Epithelial cell of esophagus (primary cell): ENCODE results near the gene CSF3.

Experiments used
- DNase-seq: peaks from one replicate; pipeline ENCODE4 v3.0.0; 2010; ENCODE audit warnings: low read depth
- H3K4me3 ChIP-seq: 2 replicates; pipeline ENCODE4 v1.5.1; 2011; ENCODE audit warnings: mild to moderate bottlenecking, low read length, control low read depth
- TF ChIP-seq, protein P1 (sequence below): IDR thresholded peaks from 2 replicates; pipeline ENCODE4 v1.5.1; 2011; ENCODE audit warnings: low read depth, mild to moderate bottlenecking, low read length, control low read depth, inconsistent platforms; ENCODE audit not compliant: insufficient read depth; ENCODE audit errors: missing control alignments

The CSF3 gene

DNA sequence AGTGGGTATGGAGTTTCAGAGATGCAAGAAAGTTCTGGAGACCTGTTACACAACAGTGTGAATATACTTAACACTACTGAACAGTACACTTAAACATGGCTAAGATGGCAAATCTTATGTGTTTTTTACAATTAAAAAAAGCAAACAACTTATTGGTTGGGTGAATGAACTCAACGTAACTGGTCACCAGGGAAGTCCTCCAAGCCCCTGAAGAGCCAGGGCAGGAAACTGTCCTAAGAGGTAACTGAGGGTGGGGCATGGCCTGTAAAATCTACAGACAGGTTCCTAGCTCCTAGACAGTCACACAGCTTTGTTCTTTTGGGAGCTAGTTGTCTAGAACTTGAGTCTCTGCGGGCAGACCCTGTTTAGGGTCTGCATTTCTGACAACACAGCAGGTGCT is 10.3 kb downstream of the CSF3 start:
- no peak for DNase-seq
- TF ChIP-seq, protein P1, sequence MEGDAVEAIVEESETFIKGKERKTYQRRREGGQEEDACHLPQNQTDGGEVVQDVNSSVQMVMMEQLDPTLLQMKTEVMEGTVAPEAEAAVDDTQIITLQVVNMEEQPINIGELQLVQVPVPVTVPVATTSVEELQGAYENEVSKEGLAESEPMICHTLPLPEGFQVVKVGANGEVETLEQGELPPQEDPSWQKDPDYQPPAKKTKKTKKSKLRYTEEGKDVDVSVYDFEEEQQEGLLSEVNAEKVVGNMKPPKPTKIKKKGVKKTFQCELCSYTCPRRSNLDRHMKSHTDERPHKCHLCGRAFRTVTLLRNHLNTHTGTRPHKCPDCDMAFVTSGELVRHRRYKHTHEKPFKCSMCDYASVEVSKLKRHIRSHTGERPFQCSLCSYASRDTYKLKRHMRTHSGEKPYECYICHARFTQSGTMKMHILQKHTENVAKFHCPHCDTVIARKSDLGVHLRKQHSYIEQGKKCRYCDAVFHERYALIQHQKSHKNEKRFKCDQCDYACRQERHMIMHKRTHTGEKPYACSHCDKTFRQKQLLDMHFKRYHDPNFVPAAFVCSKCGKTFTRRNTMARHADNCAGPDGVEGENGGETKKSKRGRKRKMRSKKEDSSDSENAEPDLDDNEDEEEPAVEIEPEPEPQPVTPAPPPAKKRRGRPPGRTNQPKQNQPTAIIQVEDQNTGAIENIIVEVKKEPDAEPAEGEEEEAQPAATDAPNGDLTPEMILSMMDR: no peak
- H3K4me3 ChIP-seq: no peak overlapping the region

DNA sequence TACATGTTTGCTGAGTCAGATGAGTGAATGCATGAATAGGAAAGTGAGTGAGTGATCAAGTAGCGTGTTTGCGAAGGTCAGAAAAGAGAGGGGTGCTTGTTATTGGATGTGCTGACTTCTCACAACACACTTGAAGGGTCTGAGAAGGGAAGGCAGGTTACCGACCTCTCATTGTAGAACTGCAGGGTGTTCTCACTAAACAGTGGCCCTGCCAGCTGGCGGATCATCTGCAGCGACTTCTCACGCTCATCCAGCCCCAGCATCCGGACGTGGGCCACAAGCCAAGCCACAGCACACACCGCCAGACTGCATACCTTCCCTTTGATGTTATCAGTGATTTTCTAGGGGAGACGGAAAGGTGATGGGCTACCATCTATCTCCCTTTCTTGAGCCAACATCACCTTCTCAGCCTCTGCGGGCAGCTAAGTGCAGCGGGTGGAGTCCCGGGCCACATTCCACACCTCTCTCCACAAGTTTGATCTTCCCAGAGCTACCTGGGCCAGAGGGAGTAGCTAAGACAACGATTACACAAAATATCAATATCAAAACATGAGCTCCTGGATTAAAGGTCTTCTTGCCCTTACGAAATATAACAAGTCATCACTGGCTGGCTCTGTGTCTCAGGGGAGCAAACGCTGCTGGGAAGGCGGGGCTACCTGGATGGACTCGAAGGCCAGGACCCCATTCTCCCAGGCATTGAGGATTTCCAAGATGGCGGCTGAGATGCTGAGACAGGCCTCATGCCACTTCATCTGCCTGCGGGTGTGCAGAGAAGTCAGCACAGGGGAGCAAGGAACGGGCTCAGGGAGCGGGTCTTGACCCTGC is 11.0 kb downstream of the CSF3 start:
- H3K4me3 ChIP-seq: no peak overlapping the region
- peak; percentile 70 for DNase-seq
- TF ChIP-seq, protein P1: no peak

DNA sequence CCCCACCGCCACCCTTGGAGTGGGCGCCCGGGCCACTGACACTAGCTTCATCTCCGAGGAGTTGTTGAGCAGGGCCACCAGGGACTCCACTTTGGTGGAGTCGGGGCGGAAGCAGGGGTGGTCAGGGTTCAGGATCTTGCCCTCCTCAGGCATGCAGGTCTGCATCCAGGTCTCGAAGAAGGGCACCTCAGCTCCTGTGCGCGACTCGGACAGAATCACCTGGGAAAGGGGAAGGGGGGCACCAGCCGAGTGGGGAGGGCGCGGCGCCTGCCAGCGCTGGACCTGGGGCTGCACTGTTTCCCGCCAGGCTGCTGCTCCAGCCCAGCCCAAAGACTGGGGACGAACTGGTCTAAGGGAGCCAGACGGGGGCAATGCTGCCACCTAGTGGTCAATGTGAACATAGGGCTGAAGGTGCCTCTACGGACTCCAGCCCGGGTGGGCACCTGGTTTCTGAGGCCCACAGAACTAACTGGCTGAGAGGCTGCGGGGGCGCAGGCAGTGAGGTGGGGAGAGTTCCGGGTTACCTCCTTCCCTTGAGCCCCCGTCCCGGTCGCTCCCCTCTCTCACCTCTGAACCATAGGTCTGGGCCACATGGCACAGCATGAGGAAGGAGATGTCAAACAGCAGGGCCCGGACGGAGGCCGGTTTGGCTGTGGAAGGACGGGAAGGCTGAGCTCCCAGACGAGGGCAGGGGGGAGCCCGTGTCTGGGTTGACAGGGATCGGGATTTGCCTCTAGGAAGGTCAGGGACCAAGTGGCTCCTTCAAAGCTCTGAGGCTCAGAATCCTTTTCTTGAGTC is 11.8 kb downstream of the CSF3 start:
- DNase-seq: peak; percentile 86
- TF ChIP-seq, protein P1: peak; percentile 88
- H3K4me3 ChIP-seq: no peak overlapping the region

DNA sequence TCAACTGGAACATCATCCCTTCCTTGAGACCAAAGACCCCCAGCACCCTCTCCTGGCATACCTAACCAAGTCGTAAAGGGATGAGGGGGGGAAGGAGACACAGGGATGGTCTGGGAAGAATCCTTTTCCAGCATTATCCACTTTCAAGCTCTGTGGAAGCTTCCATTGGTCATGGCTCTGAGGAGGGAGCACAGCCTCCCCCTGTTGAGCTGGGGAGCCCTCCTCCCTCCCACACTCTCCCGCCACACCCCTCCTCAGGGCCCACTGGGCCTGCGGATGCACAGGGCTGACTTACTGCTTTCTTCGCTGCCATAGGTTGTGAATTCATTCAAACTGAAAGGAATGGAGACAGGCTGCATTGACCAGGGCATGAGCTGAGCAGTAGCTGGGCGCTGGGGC is 12.4 kb downstream of the CSF3 start:
- DNase-seq: no peak
- TF ChIP-seq, protein P1: no peak
- H3K4me3 ChIP-seq: no peak overlapping the region

DNA sequence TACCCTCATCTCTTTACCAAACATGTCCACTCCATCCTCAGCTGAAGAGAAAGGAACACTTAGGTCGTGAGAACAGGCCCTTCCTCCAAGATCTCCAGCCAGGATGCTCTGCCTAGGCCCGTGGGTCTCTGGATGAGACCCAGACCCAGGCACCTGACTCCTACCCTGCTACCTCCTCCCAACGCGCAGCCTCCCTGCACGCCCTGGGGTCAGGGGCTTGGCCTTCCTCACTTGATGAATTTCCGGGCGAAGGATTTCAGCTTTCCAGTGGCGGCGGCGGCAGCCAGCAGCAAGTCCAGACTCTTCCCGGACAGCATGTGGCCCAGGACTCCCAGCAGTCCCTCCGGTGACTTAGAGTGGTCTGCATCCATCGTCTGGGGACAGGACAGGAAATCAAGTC is 13.4 kb downstream of the CSF3 start:
- TF ChIP-seq, protein P1: no peak
- no peak overlapping the region for H3K4me3 ChIP-seq
- no peak for DNase-seq

DNA sequence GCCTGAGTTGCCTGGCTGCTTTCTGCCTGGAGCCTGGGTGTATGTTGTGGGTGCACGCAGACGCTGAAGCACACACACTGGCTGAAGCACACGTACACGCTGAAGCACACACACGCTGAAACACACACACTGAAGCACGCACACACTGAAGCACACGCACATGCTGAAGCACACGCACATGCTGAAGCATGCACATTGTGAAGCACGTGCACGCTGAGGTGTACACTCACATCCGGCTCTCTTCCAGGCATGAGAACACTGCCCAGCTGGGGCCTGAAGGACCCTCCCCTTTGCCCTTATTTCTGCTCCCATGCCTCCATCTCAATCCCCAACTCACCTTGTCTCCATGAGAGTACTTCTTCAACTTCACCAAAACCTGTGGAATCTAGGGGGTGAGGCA is 16.5 kb downstream of the CSF3 start:
- no peak overlapping the region for H3K4me3 ChIP-seq
- TF ChIP-seq, protein P1: no peak
- no peak for DNase-seq
